HEK293 (cell line): ENCODE data around the gene PPP2R1B.

ENCODE experiments used
- CTCF ChIA-PET: fragments of 350-600 bp; formaldehyde crosslinking; extraction: SDS; loops from one replicate; lab custom pipeline; 2021; ENCODE audit warnings: antibody characterized with exemption; lab: Yijun Ruan, JAX
- POLR2A ChIA-PET: fragments of 300-600 bp; formaldehyde crosslinking; extraction: SDS; loops from one replicate; lab custom pipeline; 2020; ENCODE audit warnings: antibody characterized with exemption, inconsistent platforms; lab: Yijun Ruan, JAX
- H3K27ac ChIP-seq: fragments of 200-500 bp; sonication (Bioruptor generic); 2 replicates; pipeline ENCODE4 v1.5.1; 2014; ENCODE audit warnings: low read depth, low read length, control low read depth, inconsistent platforms; ENCODE audit errors: extremely low read depth
- H3K36me3 ChIP-seq, 2 experiments: fragments of 200-500 bp in 1 of 2; sonication (Bioruptor generic) in 1 of 2; 1 replicate in 1 of 2; 2 replicates in 1 of 2; pipeline ENCODE4 v1.5.1; 2014 to 2017; ENCODE audit warnings: inconsistent platforms in 2 of 2, low read length in 2 of 2; ENCODE audit not compliant: control insufficient read depth in 2 of 2, insufficient read depth in 1 of 2
- H3K4me1 ChIP-seq: fragments of 200-500 bp; sonication (Bioruptor generic); 2 replicates; pipeline ENCODE4 v1.5.1; 2014; ENCODE audit warnings: mild to moderate bottlenecking, low read length, inconsistent platforms; ENCODE audit not compliant: control insufficient read depth, insufficient read depth
- H3K4me3 ChIP-seq: 2 replicates; pipeline ENCODE4 v1.5.1; 2011; ENCODE audit warnings: low read depth, mild to moderate bottlenecking, control low read depth, low read length, moderate library complexity
- H3K9me3 ChIP-seq: fragments of 200-500 bp; sonication (Bioruptor generic); 2 replicates; pipeline ENCODE4 v1.5.1; 2014; ENCODE audit warnings: low read depth, low read length, inconsistent platforms; ENCODE audit not compliant: control insufficient read depth, insufficient read depth
- GLIS1 ChIP-seq: fragments of 450-650 bp; formaldehyde crosslinking; IDR thresholded peaks from 2 replicates; pipeline ENCODE4 v1.5.1; 2016; ENCODE audit warnings: missing biosample characterization, missing genetic modification characterization
- GLIS2 ChIP-seq: fragments of 450-650 bp; formaldehyde crosslinking; IDR thresholded peaks from 2 replicates; pipeline ENCODE4 v1.5.1; 2016; ENCODE audit warnings: missing biosample characterization, missing genetic modification characterization
- HOXD13 ChIP-seq: sonication (generic); formaldehyde crosslinking; IDR thresholded peaks from 2 replicates; pipeline ENCODE4 v1.8.0; 2022; ENCODE audit warnings: missing genetic modification reagents, borderline replicate concordance
- KLF16 ChIP-seq: fragments of 450-650 bp; formaldehyde crosslinking; IDR thresholded peaks from 2 replicates; pipeline ENCODE4 v1.5.1; 2017; ENCODE audit warnings: missing biosample characterization, missing genetic modification characterization
- KLF8 ChIP-seq: fragments of 450-650 bp; formaldehyde crosslinking; IDR thresholded peaks from 2 replicates; pipeline ENCODE4 v1.5.1; 2016; ENCODE audit warnings: missing biosample characterization, missing genetic modification characterization
- PRDM10 ChIP-seq: fragments of 450-650 bp; formaldehyde crosslinking; IDR thresholded peaks from 2 replicates; pipeline ENCODE4 v1.5.1; 2016; ENCODE audit warnings: missing biosample characterization, missing genetic modification characterization
- PRDM4 ChIP-seq: fragments of 450-650 bp; formaldehyde crosslinking; IDR thresholded peaks from 2 replicates; pipeline ENCODE4 v1.5.1; 2017; ENCODE audit warnings: missing biosample characterization, missing genetic modification characterization
- REST ChIP-seq: fragments of 450-650 bp; formaldehyde crosslinking; IDR thresholded peaks from 2 replicates; pipeline ENCODE4 v1.5.1; 2016; ENCODE audit warnings: missing biosample characterization, missing genetic modification characterization
- SP3 ChIP-seq: fragments of 450-650 bp; formaldehyde crosslinking; IDR thresholded peaks from 2 replicates; pipeline ENCODE4 v1.5.1; 2016; ENCODE audit warnings: missing biosample characterization, missing genetic modification characterization
- WT1 ChIP-seq: fragments of 450-650 bp; formaldehyde crosslinking; IDR thresholded peaks from 2 replicates; pipeline ENCODE4 v1.5.1; 2016; ENCODE audit warnings: missing biosample characterization, missing genetic modification characterization
- ZBTB17 ChIP-seq: fragments of 450-650 bp; formaldehyde crosslinking; IDR thresholded peaks from 2 replicates; pipeline ENCODE4 v1.5.1; 2016; ENCODE audit warnings: missing biosample characterization, missing genetic modification characterization
- ZBTB48 ChIP-seq: fragments of 450-650 bp; formaldehyde crosslinking; IDR thresholded peaks from 2 replicates; pipeline ENCODE4 v1.5.1; 2016; ENCODE audit warnings: missing biosample characterization, missing genetic modification characterization
- ZBTB6 ChIP-seq: fragments of 450-650 bp; formaldehyde crosslinking; IDR thresholded peaks from 2 replicates; pipeline ENCODE4 v1.5.1; 2017; ENCODE audit warnings: missing biosample characterization, missing genetic modification characterization
- ZEB2 ChIP-seq: fragments of 450-650 bp; formaldehyde crosslinking; IDR thresholded peaks from 2 replicates; pipeline ENCODE4 v1.5.1; 2016; ENCODE audit warnings: missing biosample characterization, missing genetic modification characterization
- ZFP69B ChIP-seq: fragments of 450-650 bp; formaldehyde crosslinking; IDR thresholded peaks from 2 replicates; pipeline ENCODE4 v1.5.1; 2016; ENCODE audit warnings: missing biosample characterization, missing genetic modification characterization
- ZNF302 ChIP-seq: fragments of 450-650 bp; formaldehyde crosslinking; IDR thresholded peaks from 2 replicates; pipeline ENCODE4 v1.5.1; 2016; ENCODE audit warnings: missing biosample characterization, missing genetic modification characterization, low read depth
- ZNF324 ChIP-seq: fragments of 450-650 bp; formaldehyde crosslinking; IDR thresholded peaks from 2 replicates; pipeline ENCODE4 v1.5.1; 2016; ENCODE audit warnings: missing biosample characterization, missing genetic modification characterization
- ZNF398 ChIP-seq: fragments of 450-650 bp; formaldehyde crosslinking; IDR thresholded peaks from 2 replicates; pipeline ENCODE4 v1.5.1; 2017; ENCODE audit warnings: missing biosample characterization, missing genetic modification characterization
- ZNF501 ChIP-seq: fragments of 450-650 bp; formaldehyde crosslinking; IDR thresholded peaks from 2 replicates; pipeline ENCODE4 v1.5.1; 2016; ENCODE audit warnings: missing biosample characterization, missing genetic modification characterization
- ZNF561 ChIP-seq: fragments of 450-650 bp; IDR thresholded peaks from 2 replicates; pipeline ENCODE4 v1.5.1; 2018; ENCODE audit warnings: missing biosample characterization, missing genetic modification characterization, borderline replicate concordance
- ZNF600 ChIP-seq: fragments of 450-650 bp; formaldehyde crosslinking; IDR thresholded peaks from 2 replicates; pipeline ENCODE4 v1.5.1; 2016; ENCODE audit warnings: missing biosample characterization, missing genetic modification characterization
- ZNF76 ChIP-seq: fragments of 450-650 bp; formaldehyde crosslinking; IDR thresholded peaks from 2 replicates; pipeline ENCODE4; 2016; ENCODE audit warnings: low read depth, missing biosample characterization, missing genetic modification characterization, borderline replicate concordance
- ZXDB ChIP-seq: fragments of 450-650 bp; formaldehyde crosslinking; IDR thresholded peaks from 2 replicates; pipeline ENCODE4 v1.5.1; 2016; ENCODE audit warnings: missing biosample characterization, missing genetic modification characterization

PPP2R1B gene

GRCh38 chr11:111765984-111766833 lies at the start of gene PPP2R1B:
Gene PPP2R1B, minus strand, starts transcription at chr11:111766389. Its CDS starts 28 bp downstream, at chr11:111766361.
- H3K36me3 ChIP-seq: peaks cover 4 to 37% of the 10 kb centered on the region in 2 experiments; a peak in 2 of 3 replicates
- ChIA-PET POLR2A (interaction anchor here (0.6 to 1.3 kb wide), 3 partner anchors 26 to 162 kb away, joined by 3 to 6 read pairs (median 4); no protein-coding TSS in a partner anchor), CTCF (interaction anchor here (0.6 to 5.4 kb wide), 12 partner anchors 11 to 1053 kb away, joined by 3 to 46 read pairs (median 4); no protein-coding TSS in a partner anchor)
- H3K4me1 ChIP-seq: no peaks in the 10 kb centered on the region
- H3K27ac ChIP-seq: peak within 1 kb of the TSS; percentile 33; the same call in 1 of the 2 replicates
- H3K9me3 ChIP-seq: no peaks in the 10 kb centered on the region
- H3K4me3 ChIP-seq: peak within 1 kb of the TSS; percentile 99
- TF ChIP-seq WT1 (tag by site-specific recombination) (0 out of 2 replicates have a peak, but pooled peaks have one; percentile 31), ZNF398 (tag by site-specific recombination) (peak; percentile 53; the same call in 1 of the 2 replicates), REST (tag by site-specific recombination) (peak; percentile 41; the same call in 1 of the 2 replicates), PRDM4 (tag by site-specific recombination) (no peak), ZFP69B (tag by site-specific recombination) (peak; percentile 75; the same call in 1 of the 2 replicates), PRDM10 (tag by site-specific recombination) (peak; percentile 89), ZNF561 (tag by site-specific recombination) (0 out of 2 replicates have a peak, but pooled peaks have one; percentile 15), GLIS2 (peak; percentile 91), ZNF501 (0 out of 2 replicates have a peak, but pooled peaks have one; percentile 23), ZNF324 (peak; percentile 10; the same call in 1 of the 2 replicates), ZNF302 (no peak), ZNF76 (tag by site-specific recombination) (peak; percentile 27; the same call in 1 of the 2 replicates), ZBTB48 (tag by site-specific recombination) (peak; percentile 51), SP3 (peak; percentile 79), ZXDB (tag by site-specific recombination) (peak; percentile 55; the same call in 1 of the 2 replicates), ZBTB17 (tag by site-specific recombination) (peak; percentile 91), KLF16 (peak; percentile 41; the same call in 1 of the 2 replicates), ZNF600 (tag by site-specific recombination) (0 out of 2 replicates have a peak, but pooled peaks have one; percentile 10), GLIS1 (tag by site-specific recombination) (peak; percentile 87), HOXD13 (CRISPR knock-in tag) (peak; percentile 16; the same call in 1 of the 2 replicates), ZEB2 (tag by site-specific recombination) (0 out of 2 replicates have a peak, but pooled peaks have one; percentile 32), ZBTB6 (0 out of 2 replicates have a peak, but pooled peaks have one; percentile 58), KLF8 (tag by site-specific recombination) (peak; percentile 75; the same call in 1 of the 2 replicates)
